Measurements from ENCODE around the gene NR2F1-AS1.

Gene NR2F1-AS1

DNA sequence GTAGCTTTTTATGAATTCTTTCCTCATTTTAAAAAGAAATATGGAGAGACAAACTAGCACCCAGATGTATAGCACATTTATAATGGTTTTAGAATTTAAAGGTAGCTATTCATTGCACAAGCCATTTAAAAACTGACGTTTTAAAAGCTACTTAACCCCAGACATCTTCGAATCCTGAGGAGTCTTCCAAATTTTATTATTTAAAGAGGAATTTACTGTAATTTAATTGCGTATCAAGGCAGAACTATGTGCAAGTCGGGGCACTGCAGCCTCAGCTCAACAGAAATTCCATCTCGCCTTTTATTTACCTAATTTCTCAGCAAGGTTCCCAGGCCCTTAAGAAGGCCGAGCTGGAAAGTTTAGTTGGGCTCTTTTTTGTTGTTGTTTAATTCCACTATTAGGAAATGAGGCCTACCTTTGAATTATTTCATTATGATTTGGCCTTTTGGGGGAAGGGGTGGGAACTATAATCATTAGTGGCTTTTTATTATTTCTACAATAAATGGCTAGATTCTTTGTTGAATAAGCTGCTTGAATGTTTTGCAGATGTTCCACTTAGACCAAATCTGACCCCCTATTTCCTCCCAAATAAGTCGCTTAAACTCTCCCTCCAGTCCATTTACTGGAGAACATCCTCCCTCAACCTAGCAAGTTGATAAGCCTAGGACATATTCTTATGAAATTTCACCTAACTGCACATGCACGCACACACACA is 22.2 kb upstream of the NR2F1-AS1 start:
- CTCF ChIA-PET = interaction anchor here (0.6 to 0.7 kb wide), 2 partner anchors 215 to 484 kb away, joined by 3 to 5 read pairs; no protein-coding TSS in a partner anchor
- H3K27ac ChIP-seq = no peak overlapping the region
- TF ChIP-seq, protein P1, sequence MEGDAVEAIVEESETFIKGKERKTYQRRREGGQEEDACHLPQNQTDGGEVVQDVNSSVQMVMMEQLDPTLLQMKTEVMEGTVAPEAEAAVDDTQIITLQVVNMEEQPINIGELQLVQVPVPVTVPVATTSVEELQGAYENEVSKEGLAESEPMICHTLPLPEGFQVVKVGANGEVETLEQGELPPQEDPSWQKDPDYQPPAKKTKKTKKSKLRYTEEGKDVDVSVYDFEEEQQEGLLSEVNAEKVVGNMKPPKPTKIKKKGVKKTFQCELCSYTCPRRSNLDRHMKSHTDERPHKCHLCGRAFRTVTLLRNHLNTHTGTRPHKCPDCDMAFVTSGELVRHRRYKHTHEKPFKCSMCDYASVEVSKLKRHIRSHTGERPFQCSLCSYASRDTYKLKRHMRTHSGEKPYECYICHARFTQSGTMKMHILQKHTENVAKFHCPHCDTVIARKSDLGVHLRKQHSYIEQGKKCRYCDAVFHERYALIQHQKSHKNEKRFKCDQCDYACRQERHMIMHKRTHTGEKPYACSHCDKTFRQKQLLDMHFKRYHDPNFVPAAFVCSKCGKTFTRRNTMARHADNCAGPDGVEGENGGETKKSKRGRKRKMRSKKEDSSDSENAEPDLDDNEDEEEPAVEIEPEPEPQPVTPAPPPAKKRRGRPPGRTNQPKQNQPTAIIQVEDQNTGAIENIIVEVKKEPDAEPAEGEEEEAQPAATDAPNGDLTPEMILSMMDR (conservative IDR thresholded peaks at IDR 0.05; ENCODE audit: low read depth) = no peak

DNA sequence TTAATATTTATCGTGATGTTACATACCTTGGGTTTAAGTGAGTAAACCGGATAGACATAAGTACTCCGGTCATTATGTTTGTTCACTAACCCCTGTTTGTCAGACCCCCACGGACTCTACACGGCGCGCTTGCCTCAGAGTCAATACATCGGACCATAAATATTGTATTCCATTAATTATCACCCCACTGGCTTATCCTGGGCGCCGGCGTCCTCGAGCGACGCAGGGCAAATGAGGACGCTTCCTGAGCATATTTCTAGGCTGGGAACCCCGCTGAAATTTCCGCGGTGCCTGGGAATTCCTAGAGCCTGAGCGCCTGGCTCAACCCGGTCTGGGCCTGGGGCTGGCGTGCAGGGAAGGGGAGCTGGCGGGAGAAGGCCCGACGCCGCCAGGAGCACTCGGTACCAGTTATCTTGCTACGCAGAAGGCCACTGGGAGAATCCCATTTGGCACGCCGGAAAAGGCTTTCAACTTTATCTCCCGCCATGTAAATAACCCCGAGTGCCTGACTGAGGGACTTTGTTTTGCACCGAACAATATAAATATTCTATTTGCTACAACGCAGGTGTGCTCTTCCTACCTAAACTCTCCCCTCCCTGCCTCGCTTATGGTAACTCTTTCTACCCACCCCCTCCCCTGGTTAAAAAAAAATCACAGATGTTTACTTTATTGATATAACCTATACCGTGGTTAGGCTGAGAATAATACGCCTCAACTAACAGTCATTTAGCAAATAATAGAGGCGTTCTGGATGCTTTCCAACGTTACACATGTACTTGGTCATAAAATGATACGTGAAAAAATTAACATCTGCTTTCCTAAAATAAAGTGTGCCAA is 21.4 kb upstream of the NR2F1-AS1 start:
- DNase-seq (ENCODE audit: low spot score) = no peak
- TF ChIP-seq, protein P1 (conservative IDR thresholded peaks at IDR 0.05; ENCODE audit: low read depth) = no peak
- ChIA-PET POLR2A (ENCODE audit: low non-redundant PET) (no interaction called here), CTCF (interaction anchor here (0.6 to 0.7 kb wide), 2 partner anchors 216 to 485 kb away, joined by 3 to 5 read pairs; no protein-coding TSS in a partner anchor)
- H3K27ac ChIP-seq = no peak overlapping the region

More for the DNA sequence above, 22.2 kb upstream of the NR2F1-AS1 start:
- POLR2A ChIA-PET (ENCODE audit: low non-redundant PET) = no interaction called here
- DNase-seq (ENCODE audit: low spot score) = no peak

DNA sequence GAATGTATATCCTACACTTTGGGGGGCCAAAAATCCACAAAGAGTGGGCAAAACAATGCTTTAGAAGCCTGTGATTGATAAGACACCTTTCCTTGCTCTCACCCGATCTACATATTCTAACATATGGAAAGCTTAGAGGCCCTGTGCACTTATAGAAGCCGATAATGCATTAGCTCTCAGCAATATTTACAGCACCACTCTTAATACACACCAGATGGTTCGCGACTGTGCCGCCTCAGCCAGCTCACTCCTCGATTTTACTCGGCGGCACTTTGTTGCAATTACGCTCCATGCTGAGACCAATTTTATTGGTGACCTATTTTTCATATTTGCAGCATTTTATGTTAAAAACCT is 20.8 kb upstream of the NR2F1-AS1 start:
- POLR2A ChIA-PET (ENCODE audit: low non-redundant PET) = no interaction called here
- no peak for DNase-seq (ENCODE audit: low spot score)
- CTCF ChIA-PET = interaction anchor here (1.2 kb wide), 1 partner anchor 10 kb away, joined by 4 read pairs; no protein-coding TSS in a partner anchor
- TF ChIP-seq, protein P1 (conservative IDR thresholded peaks at IDR 0.05; ENCODE audit: low read depth) = no peak
- no peak overlapping the region for H3K27ac ChIP-seq

DNA sequence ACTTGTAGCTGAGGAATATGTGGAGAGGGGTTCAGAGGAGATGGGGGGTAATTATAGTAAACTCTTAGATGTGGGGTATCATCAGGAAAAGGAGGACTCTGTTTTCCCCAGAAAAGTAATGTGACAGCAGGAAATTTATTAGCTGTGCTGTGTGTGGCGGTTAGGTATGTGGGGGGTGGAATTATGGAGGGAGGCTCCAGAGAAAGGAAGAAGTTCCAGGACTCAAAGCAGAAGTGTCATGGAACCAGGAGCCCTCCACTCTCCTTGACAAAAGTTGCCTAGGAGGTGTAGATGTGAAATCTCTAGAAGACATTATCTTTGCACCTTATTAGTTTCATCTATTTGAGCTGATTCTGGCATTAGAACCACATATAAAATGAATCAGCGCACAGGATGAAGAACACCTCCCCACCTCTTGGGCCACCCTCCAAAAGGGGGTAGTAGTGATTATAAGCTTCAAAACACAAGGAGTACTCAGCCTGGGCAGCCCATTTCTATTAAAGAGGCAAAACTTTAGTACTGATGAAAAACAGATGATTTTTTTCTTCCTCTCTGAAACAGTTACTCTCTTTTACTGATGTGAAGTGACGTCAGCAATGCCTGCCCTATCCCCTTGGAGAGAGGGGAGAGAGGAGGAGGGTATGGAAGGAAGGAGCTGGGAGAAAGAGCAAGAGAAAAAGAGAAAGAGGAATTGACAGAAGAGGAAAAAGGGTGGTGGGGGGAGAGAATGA is 20.2 kb upstream of the NR2F1-AS1 start:
- no peak overlapping the region for H3K27ac ChIP-seq
- no peak for DNase-seq (ENCODE audit: low spot score)
- TF ChIP-seq, protein P1 (conservative IDR thresholded peaks at IDR 0.05; ENCODE audit: low read depth) = no peak
- POLR2A ChIA-PET (ENCODE audit: low non-redundant PET) = no interaction called here
- CTCF ChIA-PET = interaction anchor here (1.2 kb wide), 1 partner anchor 11 kb away, joined by 4 read pairs; no protein-coding TSS in a partner anchor

DNA sequence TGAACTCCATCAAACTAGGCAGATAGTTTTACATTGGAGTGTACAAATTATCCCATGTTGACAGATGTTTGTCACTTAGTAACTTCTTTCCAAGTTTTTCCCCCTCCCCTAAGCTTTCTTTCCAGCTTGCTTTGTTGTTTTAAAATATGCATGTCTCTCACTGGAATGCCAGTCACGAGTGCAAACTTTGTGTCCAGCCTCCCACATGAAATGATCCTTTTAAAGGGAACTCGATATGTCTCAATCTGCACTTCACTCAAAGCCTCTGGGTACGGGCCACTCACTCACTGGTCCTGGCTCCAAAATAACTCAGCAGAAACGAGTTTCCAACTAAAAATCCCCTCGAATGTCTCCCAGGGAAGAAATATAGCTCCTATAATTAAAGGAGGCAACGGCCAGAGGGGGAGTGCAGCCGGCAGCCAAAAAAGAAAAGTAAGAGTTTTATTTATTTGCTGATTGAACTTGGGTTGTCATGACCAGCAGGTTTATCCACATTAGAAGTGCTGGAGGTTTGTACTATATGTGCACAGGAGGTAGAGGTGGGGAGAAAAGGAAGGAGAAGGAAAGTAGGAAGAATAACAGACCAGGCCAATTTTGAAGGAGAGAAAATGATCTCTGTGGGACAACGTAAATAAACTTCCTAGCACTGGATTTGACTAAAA is 19.5 kb upstream of the NR2F1-AS1 start:
- CTCF ChIA-PET = interaction anchor here (0.6 to 1.2 kb wide), 3 partner anchors 7 to 300 kb away, joined by 4 read pairs; no protein-coding TSS in a partner anchor
- DNase-seq (ENCODE audit: low spot score) = no peak
- POLR2A ChIA-PET (ENCODE audit: low non-redundant PET) = no interaction called here
- TF ChIP-seq, protein P1 (conservative IDR thresholded peaks at IDR 0.05; ENCODE audit: low read depth) = no peak
- H3K27ac ChIP-seq = no peak overlapping the region
